GM21367 (cell line): ENCODE results near the gene NAA38.
A peak's percentile ranks its signal among the peaks of the same experiment; 100 is the strongest.

Experiments
- ATAC-seq: cut with Tn5 transposase; IDR thresholded peaks from one replicate; pipeline ENCODE4 v1.9.1; 2021; ENCODE audit not compliant: unreplicated experiment

Gene NAA38, protein sequence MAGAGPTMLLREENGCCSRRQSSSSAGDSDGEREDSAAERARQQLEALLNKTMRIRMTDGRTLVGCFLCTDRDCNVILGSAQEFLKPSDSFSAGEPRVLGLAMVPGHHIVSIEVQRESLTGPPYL

DNA sequence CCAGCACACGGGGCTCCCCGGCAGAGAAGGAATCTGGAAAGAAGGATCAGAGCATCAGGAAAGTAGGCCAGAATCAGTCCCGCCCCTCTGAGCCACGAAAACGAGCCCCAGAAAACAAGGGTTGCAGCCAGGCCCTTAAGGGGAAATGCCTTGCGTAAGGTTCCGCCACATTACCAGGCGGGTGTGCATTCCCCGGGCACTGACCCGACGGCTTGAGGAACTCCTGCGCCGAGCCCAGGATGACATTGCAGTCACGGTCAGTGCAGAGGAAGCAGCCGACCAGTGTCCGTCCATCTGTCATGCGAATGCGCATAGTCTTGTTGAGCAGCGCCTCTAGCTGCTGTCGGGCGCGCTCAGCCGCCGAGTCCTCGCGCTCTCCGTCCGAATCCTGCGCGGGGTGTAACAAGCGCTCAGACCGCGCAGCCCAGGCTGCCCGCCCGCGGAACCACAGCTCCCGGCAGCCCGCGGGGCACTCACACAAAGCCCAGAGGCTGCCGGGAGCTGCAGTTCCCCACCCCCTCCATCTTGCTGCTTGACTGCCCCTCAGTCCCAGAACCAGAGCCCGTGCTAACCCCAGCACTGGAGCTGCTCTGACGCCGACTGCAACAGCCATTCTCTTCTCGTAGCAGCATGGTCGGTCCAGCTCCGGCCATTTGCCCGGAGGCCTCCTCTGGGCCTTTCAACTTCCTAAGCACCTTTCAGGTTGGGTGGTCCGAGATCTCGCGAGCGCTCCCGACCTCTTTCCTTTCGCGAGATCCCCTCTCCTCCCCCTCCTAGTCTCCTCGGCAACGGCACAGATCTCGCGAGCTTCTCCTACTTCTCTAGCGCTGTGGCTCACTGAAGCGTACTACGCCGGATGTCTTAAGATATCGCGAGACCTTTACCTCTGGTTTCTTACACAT, at the start of gene NAA38:
NAA38 (minus strand) TSS at position 749 of the 902 bp plus-strand sequence; CDS start at position 653, 96 bp downstream.
- ATAC-seq, result peak; percentile 56

GRCh38 chr17:7903154-7904103, 46.1 kb upstream of the NAA38 start:
- ATAC-seq, result no peak

GRCh38 chr17:7897773-7898172, 40.4 kb upstream of the NAA38 start:
- ATAC-seq, result no peak

DNA sequence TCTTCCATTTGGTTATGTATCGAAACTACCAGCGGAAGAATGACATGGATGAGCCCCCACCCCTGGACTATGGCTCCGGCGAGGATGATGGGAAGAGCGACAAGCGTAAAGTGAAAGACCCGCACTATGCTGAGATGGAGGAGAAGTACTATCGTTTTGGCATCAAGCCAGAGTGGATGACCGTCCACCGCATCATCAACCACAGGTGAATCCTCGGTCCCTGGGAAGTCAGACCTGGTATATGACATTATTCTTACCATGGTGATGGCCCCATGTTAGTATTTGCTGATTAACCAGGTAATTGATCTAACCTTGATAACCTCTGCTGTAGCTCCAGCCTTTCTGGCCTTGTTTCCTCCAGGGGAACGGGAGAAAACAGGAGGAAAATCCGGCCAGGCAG, 39.7 kb upstream of the NAA38 start:
- no peak for ATAC-seq

- ATAC-seq, result no peak
Measured at GRCh38 chr17:7894866-7895265, 37.5 kb upstream of the NAA38 start.

GRCh38 chr17:7894226-7894625, 36.9 kb upstream of the NAA38 start:
- ATAC-seq, result no peak

DNA sequence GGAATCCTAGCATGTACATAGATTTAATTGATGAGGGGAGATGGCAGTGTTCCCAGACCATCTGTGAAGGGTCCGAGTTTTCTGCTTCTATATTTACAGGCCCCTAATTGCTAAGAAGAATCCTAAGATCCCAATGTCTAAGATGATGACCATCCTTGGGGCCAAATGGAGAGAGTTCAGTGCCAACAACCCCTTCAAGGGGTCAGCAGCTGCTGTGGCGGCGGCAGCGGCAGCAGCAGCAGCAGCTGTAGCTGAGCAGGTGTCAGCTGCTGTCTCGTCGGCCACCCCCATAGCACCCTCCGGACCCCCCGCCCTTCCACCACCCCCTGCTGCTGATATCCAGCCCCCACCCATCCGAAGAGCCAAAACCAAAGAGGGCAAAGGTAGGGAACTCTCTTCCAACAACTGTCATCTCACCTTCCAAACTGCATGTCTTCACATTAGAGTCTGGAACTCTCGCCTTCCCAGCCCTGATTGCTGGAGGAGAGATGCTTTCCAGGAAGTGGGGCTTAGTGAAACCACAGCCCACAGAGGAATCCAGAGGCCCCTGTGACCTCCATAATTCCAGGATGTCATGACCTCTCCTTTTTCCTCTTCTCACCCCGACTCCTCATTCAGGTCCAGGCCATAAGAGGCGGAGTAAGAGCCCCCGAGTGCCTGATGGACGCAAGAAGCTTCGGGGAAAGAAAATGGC, 36.0 kb upstream of the NAA38 start:
- ATAC-seq, result no peak

DNA sequence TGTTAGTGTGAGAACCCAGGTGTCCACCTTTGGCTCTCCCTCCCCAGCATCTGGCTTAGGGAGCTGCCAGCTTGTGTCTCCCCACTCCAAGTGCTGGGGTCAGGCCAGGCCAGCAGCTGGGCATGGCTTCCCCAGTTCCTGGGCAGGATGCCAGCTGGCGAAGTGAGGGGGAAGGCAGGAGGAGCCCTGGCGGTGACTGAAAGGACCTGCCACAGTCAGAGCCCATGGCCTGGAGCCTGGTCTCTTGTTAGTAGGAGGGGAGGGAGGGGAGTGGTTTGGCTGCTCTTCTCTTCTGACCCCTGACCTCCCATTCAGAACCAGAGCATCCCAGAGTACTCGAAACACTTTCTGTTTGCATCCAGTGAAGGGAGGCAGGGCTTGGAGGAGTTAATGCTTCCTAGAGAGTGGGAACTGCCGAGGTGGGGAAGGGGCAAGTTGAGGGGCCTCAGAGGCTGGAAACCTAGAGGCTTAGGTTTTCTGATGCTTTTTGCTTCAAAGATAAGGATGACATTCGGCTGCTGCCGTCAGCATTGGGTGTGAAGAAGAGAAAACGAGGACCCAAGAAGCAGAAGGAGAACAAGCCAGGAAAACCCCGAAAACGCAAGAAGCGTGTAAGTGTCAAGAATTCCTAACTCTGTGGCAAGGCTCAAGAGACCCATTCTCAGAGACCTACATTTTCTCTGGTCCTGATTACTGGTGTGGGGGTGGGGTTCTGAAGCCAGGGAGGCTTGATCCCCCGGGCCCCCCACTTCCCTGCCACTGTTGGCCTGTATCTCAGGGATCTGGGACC, 32.0 kb upstream of the NAA38 start:
- no peak for ATAC-seq

DNA sequence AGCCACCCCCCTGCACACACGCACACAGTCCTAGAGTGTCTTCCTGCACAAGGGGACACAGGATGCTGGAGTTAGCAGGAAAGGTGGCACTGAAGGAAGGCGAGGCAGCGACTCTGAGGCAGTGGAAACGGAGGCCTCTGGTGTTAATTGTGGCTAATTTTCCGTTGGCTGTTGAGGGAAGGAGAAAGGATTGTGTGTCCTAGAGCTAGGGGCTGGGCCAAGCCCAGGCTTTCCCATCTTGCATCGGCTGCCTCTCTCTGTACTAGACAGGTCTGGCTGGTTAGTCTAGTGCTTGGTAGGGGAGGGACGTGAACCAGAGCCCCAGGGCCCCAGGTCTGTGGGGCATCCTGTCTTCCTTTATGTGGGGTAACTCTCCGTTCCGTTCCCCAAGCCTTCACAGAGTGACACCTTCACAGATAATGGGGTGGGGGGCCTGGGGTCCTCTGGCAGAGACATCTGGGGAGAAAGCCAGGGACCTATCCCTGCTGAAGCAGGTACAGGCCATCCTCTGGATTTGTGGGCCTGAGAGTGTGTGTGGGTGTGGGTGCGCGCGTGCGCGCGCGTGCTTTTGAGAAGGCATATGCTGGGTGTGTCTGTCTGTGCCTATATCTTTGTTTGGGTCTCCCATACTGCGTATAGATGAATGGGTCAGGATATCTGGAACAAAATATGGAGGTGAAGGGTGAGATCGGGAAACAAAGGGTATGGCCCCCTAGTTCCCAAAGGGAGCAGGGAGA, 31.0 kb upstream of the NAA38 start, which contains the start of gene CHD3:
CHD3 (plus strand) TSS at position 606 of the 737 bp plus-strand sequence. CDS start 212 bp downstream, outside the sequence.
- ATAC-seq, result no peak

DNA sequence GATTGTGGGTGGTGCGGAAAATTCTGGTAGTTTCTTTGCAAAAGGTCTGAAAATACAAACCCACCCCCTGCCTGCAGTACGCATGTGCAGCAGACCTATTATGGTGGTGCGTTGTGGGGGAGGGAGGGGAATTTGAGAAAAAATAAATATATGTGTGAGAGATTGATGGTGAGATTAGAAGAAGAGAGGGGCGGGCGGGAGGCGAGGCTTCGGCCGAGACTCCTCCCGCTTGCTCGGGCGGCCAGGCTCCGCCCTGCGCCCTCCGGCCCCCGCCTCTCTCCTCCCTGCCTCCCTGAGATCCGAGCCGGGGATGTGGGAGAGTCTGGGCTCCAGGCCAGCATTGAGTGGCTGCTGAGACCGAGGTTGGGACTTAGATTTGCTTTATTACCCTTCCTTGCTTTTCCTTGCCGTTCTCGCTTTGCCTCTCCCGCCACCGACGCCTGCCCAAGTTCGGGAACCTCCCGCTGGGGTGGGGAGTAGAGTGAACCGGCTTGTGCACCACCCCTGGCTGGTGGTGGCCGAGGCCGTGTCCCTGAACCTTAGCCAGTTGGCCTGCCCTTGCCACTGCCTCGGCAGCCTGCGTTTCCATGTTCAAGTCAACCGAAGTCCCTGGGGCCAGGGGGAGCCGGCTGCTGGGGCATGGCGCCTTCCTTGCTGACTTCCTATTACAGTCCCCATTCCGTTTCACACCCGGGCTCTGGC, 30.3 kb upstream of the NAA38 start:
- no peak for ATAC-seq

DNA sequence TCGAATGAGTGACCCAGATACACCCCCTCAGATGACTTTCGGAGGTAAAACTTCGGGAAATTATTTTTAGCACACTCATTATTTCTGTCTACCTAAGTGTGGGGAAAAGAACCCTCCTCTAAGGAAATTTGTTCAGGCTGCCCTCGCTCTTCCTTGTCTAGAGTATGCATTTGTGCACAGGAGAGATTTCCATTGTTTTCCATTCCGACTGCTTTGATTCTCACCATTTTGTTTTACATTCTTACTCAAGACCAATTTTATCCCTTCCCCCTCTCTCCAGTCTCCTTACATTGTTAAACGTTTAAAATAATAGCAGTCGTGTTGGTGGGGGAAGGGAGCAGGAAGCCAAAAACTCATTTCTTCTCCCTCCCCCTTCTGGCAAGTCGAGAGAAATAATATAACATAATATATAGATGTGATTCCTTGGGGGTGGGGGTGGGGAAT, 29.7 kb upstream of the NAA38 start:
- ATAC-seq, result no peak

DNA sequence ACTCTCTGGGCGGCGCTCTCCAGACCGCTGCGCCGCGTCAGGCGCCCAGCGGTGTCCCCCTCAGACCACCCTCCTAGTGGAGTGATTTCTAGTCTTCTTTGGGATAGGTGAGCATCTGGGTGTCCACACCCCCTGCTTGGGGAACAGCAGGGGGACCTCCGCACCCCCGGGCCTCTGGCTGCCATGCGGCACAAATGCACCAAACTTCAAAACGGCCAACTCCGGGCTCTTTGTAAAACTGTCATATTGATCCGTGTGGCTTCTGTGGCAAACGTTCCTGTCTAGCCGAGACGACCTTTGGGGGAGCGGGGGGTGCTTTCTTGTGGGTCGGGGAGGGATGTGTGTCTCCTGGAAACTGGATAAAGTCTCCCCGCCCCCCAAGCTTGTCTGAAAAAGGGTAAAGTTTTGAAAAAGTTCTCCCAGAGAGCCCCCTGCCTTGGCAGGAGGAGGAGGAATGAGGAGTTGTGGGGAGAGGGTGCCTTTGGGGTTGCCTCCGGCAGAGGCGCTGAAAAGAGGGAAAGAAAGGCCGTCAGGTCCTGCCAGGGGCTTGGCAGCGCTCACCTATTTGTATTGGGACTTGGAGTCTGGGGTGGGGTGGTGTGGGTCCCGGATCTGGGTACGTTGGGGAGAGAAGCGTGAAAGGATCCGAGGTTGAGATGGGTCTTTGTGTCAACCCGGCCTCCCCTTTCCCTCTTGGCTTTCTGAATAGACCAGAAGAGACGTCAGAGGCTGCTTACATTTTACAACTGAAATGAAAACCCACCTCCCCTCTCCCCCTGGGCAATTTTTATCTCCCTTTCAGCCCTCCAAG, 29.1 kb upstream of the NAA38 start:
- ATAC-seq, result no peak

DNA sequence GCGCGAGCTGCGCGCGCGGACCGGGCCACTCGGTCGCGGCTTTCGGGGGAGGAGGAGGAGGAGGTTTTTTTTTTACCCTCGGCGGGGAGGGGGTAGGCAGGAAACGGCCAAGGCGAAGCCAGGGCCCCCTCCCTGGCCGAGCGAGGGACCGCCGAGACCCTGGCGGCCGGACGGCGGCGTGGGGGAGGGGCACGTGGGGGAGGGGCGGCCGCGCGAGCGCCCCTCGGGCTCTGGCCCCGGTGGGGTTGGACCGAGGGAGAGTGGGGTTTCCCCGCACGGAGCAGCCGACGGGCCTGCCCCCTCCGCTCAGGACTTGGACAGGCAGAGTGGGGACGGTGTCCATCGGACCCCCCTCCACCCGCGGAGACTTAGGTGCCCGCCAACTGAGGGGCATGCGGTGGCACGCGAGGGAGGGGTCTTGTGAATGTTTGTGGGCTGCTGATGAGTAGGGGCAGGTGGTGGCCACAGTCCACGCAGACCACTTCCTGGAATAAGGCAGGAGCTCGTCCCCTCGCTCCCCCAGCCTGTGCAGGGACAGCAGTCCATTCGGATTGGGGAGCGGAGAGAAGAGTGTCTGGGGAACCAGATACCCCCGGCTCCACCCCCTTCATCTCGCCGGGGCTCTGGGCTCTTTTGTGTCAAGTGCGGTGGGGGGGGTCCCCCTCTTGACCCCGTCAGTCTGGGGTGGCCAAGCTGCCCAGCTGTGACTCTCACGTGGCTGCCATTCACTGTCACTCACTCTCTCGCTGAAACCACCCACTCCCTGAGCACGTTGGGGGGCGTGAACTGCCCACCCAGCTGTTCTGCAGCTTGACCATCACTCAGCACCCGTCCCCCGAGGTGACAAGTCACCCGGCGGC, 28.2 kb upstream of the NAA38 start:
- ATAC-seq, result no peak

DNA sequence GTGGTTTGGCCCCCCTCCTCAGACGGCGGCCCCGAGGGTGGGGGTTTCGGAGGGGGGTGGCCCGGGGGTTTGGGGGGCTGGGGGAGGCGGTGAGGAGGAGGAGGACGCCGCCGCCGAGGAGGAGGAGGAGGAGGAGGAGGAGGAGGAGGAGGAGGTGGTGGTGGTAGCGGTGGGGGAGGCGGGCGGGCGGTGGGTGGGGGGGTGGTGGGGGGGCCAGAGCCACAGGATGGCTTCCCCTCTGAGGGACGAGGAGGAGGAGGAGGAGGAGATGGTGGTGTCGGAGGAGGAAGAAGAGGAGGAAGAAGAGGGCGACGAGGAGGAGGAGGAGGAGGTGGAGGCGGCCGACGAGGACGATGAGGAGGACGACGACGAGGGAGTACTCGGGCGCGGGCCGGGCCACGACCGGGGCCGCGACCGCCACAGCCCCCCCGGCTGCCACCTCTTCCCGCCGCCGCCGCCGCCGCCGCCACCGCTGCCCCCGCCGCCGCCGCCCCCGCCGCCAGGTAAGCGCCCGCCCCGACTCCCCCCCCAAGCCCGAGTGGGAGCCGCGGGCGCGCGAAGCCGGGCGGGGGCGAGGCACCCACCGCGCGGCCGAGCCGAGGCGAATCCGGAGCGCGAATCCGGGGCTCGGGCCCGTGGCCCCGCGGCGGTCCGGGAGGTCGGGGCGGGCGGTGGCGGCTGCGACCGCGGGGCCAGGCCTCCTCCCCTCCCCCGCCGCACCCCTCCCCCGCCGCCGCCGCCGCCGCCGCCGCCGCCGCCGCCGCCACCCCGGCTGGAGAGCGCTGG, 27.4 kb upstream of the NAA38 start:
- no peak for ATAC-seq

GRCh38 chr17:7883781-7884386, 26.5 kb upstream of the NAA38 start:
- no peak for ATAC-seq

DNA sequence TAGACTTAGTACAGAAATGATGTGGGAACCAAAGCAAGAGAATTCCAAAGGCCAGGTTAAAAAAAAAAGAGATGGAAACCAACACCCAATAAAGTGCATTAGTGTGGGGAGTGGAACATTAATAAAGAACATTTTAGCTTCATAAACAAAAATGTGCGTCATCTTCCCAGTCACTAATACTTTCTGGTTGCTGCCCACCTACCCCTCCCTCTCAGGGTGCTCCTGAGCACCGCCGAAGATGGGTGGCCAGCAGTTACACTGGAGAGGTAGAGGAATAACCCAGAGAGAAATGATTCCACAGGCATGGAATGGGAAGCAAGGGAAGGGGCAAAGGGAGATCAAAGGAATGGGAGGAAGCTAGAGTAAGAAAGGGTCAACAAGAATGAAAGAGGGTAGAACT, 25.3 kb upstream of the NAA38 start:
- no peak for ATAC-seq
